Measurements from ENCODE around the gene CNMD. TPM values are rescaled to one million over a fixed set of nuclear protein-coding genes. Genes with fewer than 3 reads are reported as not detected.
"Not testable (repeated sequence)": the region's sequence is repeated elsewhere in the genome, so short reads cannot be mapped to it uniquely, and the experiment has no call there.

Gene CNMD
- total RNA-seq, 1 experiment from 2014 or later: not detected

GRCh38 chr13:52713894-52714293, 25.7 kb downstream of the CNMD start:
- Histone ChIP-seq H3K4me2 (no peak overlapping the region), H3K4me1 (replicated peaks; ENCODE audit: insufficient read depth) (no peaks in the 10 kb centered on the region)
- intact Hi-C loops (cut with micrococcal nuclease; ENCODE audit: unreplicated experiment): no loop called here

GRCh38 chr13:52712385-52712784, 27.2 kb downstream of the CNMD start:
- Histone ChIP-seq H3K4me1 (replicated peaks; ENCODE audit: insufficient read depth) (no peaks in the 10 kb centered on the region), H3K9me2 (ENCODE audit: insufficient read depth) (no peaks in the 10 kb centered on the region; the same call in 1 of the 2 replicates), H2AFZ (no peak overlapping the region), H3K4me2 (no peak overlapping the region), H3K27me3 (ENCODE audit: insufficient read depth, low read depth) (peaks cover 47% of the 10 kb centered on the region), H3K4me3 (no peak overlapping the region), H3K9me3 (ENCODE audit: insufficient read depth, low read depth) (no peaks in the 10 kb centered on the region), H4K20me1 (ENCODE audit: insufficient read depth) (no peaks in the 10 kb centered on the region), H3K36me3 (ENCODE audit: low read depth) (no peaks in the 10 kb centered on the region), H3K79me2 (ENCODE audit: low read depth) (no peaks in the 10 kb centered on the region), H3K27ac (no peak overlapping the region), H3F3A (ENCODE audit: insufficient read depth, low read depth) (no peaks in the 10 kb centered on the region)
- ChIA-PET POLR2A (ENCODE audit: unreplicated experiment) (no interaction called here), CTCF (no interaction called here)
- no peak for TF ChIP-seq EZH2 (IDR thresholded peaks at IDR 0.05; ENCODE audit: low read depth)
- no TSS peak for BruUV-seq (replicated peaks)
- no peak for DNase-seq
- intact Hi-C loops (cut with micrococcal nuclease; ENCODE audit: unreplicated experiment): no loop called here

More at GRCh38 chr13:52713894-52714293, 25.7 kb downstream of the CNMD start:
- CTCF ChIA-PET: interaction anchor here (0.5 kb wide), 1 partner anchor 24 kb away, joined by 3 read pairs; no protein-coding TSS in a partner anchor
- TF ChIP-seq CTCF (conservative IDR thresholded peaks at IDR 0.05) (no peak), EZH2 (IDR thresholded peaks at IDR 0.05; ENCODE audit: low read depth) (no peak)
- no peak for DNase-seq
- Histone ChIP-seq H3K79me2 (ENCODE audit: low read depth) (no peaks in the 10 kb centered on the region), H4K20me1 (ENCODE audit: insufficient read depth) (no peaks in the 10 kb centered on the region), H3K27ac (no peak overlapping the region), H3K9me2 (ENCODE audit: insufficient read depth) (no peaks in the 10 kb centered on the region), H3K36me3 (ENCODE audit: low read depth) (no peaks in the 10 kb centered on the region), H3K9me3 (ENCODE audit: insufficient read depth, low read depth) (no peaks in the 10 kb centered on the region), H2AFZ (no peak overlapping the region), H3K27me3 (ENCODE audit: insufficient read depth, low read depth) (peaks cover 53% of the 10 kb centered on the region), H3K4me3 (no peak overlapping the region), H3F3A (ENCODE audit: insufficient read depth, low read depth) (no peaks in the 10 kb centered on the region)
- POLR2A ChIA-PET (ENCODE audit: unreplicated experiment): no interaction called here
- no TSS peak for BruUV-seq (replicated peaks)

DNA sequence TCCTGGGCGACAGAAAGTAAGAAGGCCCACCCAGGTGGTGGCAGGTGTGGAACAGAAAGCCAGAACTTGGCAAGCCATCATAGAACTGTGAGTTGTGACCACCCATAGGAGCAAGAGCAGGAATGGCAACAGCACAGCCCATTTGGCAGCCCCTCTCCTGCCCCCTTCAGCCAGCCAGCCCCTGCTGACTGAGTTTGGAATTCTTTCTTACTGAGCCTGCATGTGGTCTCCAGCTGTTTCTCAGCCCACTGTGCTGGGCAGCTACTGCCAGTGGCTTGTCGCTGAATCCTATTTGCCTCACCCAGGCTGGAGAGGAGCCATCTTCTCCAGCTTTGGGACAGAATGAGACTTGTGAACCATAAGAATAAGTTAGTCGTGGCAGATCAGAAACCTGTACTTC, 28.3 kb downstream of the CNMD start:
- Histone ChIP-seq H2AFZ (no peak overlapping the region), H3K27me3 (ENCODE audit: insufficient read depth, low read depth) (peaks cover 36% of the 10 kb centered on the region; the same call in 1 of the 2 replicates), H3K4me1 (replicated peaks; ENCODE audit: insufficient read depth) (no peaks in the 10 kb centered on the region), H3K9me3 (ENCODE audit: insufficient read depth, low read depth) (no peaks in the 10 kb centered on the region), H3K4me3 (no peak overlapping the region), H4K20me1 (ENCODE audit: insufficient read depth) (no peaks in the 10 kb centered on the region), H3K79me2 (ENCODE audit: low read depth) (no peaks in the 10 kb centered on the region), H3F3A (ENCODE audit: insufficient read depth, low read depth) (no peaks in the 10 kb centered on the region), H3K36me3 (ENCODE audit: low read depth) (no peaks in the 10 kb centered on the region), H3K27ac (no peak overlapping the region), H3K9me2 (ENCODE audit: insufficient read depth) (no peaks in the 10 kb centered on the region; the same call in 1 of the 2 replicates), H3K4me2 (no peak overlapping the region)
- TF ChIP-seq CTCF (conservative IDR thresholded peaks at IDR 0.05) (no peak), EZH2 (IDR thresholded peaks at IDR 0.05; ENCODE audit: low read depth) (no peak)
- ChIA-PET CTCF (no interaction called here), POLR2A (ENCODE audit: unreplicated experiment) (no interaction called here)
- DNase-seq: no peak
- intact Hi-C loops (cut with micrococcal nuclease; ENCODE audit: unreplicated experiment): no loop called here
- BruUV-seq (replicated peaks): no TSS peak

- H3K27ac ChIP-seq; BruUV-seq (replicated peaks); CTCF ChIA-PET; H3K4me3 ChIP-seq; H3F3A ChIP-seq (ENCODE audit: insufficient read depth, low read depth); H3K4me1 ChIP-seq (replicated peaks; ENCODE audit: insufficient read depth); H3K9me2 ChIP-seq (ENCODE audit: insufficient read depth); intact Hi-C loops (cut with micrococcal nuclease; ENCODE audit: unreplicated experiment); POLR2A ChIA-PET (ENCODE audit: unreplicated experiment); H4K20me1 ChIP-seq (ENCODE audit: insufficient read depth); H2AFZ ChIP-seq; H3K79me2 ChIP-seq (ENCODE audit: low read depth); H3K9me3 ChIP-seq (ENCODE audit: insufficient read depth, low read depth); DNase-seq; H3K36me3 ChIP-seq (ENCODE audit: low read depth); H3K4me2 ChIP-seq: not testable (repeated sequence)
- H3K27me3 ChIP-seq (ENCODE audit: insufficient read depth, low read depth): peaks cover 25% of the 10 kb centered on the region; the same call in 1 of the 2 replicates
Observed at GRCh38 chr13:52708266-52708665, 31.4 kb downstream of the CNMD start.
